Lower leg skin (tissue), 3 donors: Measurements from ENCODE around the gene PPP2CA.
"Not testable (repeated sequence)": the region's sequence is repeated elsewhere in the genome, so short reads cannot be mapped to it uniquely, and the experiment has no call there.

Experiments
- POLR2A ChIP-seq, 2 donors: fragments of 450-650 bp; IDR thresholded peaks; one replicate each; pipeline ENCODE4 v1.6.1; 2016 to 2017; ENCODE audit warnings: antibody characterized with exemption in 2 of 2, mild to moderate bottlenecking in 1 of 2, moderate library complexity in 1 of 2
- TF ChIP-seq, protein P1 (sequence below), 3 donors: fragments of 450-650 bp; IDR thresholded peaks; one replicate each; pipeline ENCODE4 v1.5.1; 2016; ENCODE audit warnings: antibody characterized with exemption in 3 of 3, mild to moderate bottlenecking in 3 of 3, moderate library complexity in 2 of 3

DNA sequence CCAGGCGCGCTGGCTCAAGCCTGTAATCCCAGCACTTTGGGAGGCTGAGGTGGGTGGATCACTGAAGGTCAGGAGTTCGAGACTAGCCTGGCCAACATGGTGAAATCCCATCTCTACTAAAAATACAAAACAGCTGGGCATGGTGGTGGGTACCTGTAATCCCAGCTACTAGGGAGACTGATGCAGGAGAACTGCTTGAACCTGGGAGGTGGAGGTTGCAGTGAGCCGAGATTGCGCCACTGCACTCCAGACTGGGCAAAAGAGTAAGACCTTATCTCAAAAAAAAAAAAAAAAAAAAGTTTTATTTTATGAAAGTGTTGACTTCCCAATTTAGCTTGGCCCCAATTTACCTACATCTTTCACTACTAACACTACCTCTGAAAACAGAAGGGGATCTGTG is 4.2 kb downstream of the PPP2CA start:
- TF ChIP-seq, protein P1, sequence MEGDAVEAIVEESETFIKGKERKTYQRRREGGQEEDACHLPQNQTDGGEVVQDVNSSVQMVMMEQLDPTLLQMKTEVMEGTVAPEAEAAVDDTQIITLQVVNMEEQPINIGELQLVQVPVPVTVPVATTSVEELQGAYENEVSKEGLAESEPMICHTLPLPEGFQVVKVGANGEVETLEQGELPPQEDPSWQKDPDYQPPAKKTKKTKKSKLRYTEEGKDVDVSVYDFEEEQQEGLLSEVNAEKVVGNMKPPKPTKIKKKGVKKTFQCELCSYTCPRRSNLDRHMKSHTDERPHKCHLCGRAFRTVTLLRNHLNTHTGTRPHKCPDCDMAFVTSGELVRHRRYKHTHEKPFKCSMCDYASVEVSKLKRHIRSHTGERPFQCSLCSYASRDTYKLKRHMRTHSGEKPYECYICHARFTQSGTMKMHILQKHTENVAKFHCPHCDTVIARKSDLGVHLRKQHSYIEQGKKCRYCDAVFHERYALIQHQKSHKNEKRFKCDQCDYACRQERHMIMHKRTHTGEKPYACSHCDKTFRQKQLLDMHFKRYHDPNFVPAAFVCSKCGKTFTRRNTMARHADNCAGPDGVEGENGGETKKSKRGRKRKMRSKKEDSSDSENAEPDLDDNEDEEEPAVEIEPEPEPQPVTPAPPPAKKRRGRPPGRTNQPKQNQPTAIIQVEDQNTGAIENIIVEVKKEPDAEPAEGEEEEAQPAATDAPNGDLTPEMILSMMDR (IDR thresholded peaks at IDR 0.05), result not testable (repeated sequence)
- TF ChIP-seq POLR2A (IDR thresholded peaks at IDR 0.05), result not testable (repeated sequence)
